Endothelial cell of hepatic sinusoid (primary cell): Measurements from ENCODE around the gene AHDC1.
"Not testable (repeated sequence)": the region's sequence is repeated elsewhere in the genome, so short reads cannot be mapped to it uniquely, and the experiment has no call there.

Source experiments
- in situ Hi-C: cut with HindIII; loops from 2 replicates; pipeline ENCODE4 v1.10.0; 2017; ENCODE audit warnings: low sequenced_read_pairs

AHDC1 gene

GRCh38 chr1:27603681-27604578 is at the start of gene AHDC1:
AHDC1 (minus strand) TSS chr1:27604144; CDS start chr1:27552115, 52,029 bp downstream.
- in situ Hi-C loops: no loop called here

GRCh38 chr1:27652111-27652864 is 48.3 kb upstream of the AHDC1 start:
- in situ Hi-C loops: no loop called here

GRCh38 chr1:27650539-27651175 is 46.7 kb upstream of the AHDC1 start:
- in situ Hi-C loops: no loop called here

GRCh38 chr1:27650171-27650538 is 46.2 kb upstream of the AHDC1 start:
- in situ Hi-C loops: no loop called here

GRCh38 chr1:27649306-27649635 is 45.3 kb upstream of the AHDC1 start:
- in situ Hi-C loops: no loop called here

- in situ Hi-C loops: no loop called here
Measured at GRCh38 chr1:27648602-27649305, 44.8 kb upstream of the AHDC1 start.

- in situ Hi-C loops: no loop called here
Measured at GRCh38 chr1:27647328-27647727, 43.4 kb upstream of the AHDC1 start.

- in situ Hi-C loops: no loop called here
Measured at GRCh38 chr1:27646676-27647075, 42.7 kb upstream of the AHDC1 start.

GRCh38 chr1:27645071-27645415 is 41.1 kb upstream of the AHDC1 start:
- in situ Hi-C loops: no loop called here

GRCh38 chr1:27644369-27645070 is 40.6 kb upstream of the AHDC1 start:
- in situ Hi-C loops: no loop called here

- in situ Hi-C loops: no loop called here
Measured at GRCh38 chr1:27643600-27644368, 39.8 kb upstream of the AHDC1 start.

GRCh38 chr1:27640514-27640913 is 36.6 kb upstream of the AHDC1 start:
- in situ Hi-C loops: not testable (repeated sequence)

- in situ Hi-C loops: no loop called here
Measured at GRCh38 chr1:27638805-27639204, 34.9 kb upstream of the AHDC1 start.

- in situ Hi-C loops: no loop called here
Measured at GRCh38 chr1:27638047-27638734, 34.2 kb upstream of the AHDC1 start.

GRCh38 chr1:27635396-27636142 is 31.6 kb upstream of the AHDC1 start:
- in situ Hi-C loops: no loop called here

- in situ Hi-C loops: no loop called here
Measured at GRCh38 chr1:27634985-27635367, 31.0 kb upstream of the AHDC1 start, which contains the start of gene FGR. FGR (minus strand) TSS chr1:27635185; CDS start chr1:27623916, 11,269 bp downstream.

- in situ Hi-C loops: no loop called here
Measured at GRCh38 chr1:27634177-27634984, 30.4 kb upstream of the AHDC1 start.
